Bone marrow (tissue), 2 donors: ENCODE data around the gene DDX60.
"Not testable (repeated sequence)": the region's sequence is repeated elsewhere in the genome, so short reads cannot be mapped to it uniquely, and the experiment has no call there.

Source experiments
- DNase-seq, 2 donors: peaks; one replicate each; lab custom pipeline; 2025; lab: John Stamatoyannopoulos, UW

Gene DDX60

GRCh38 chr4:168291242-168291641 is 27.3 kb downstream of the DDX60 start:
- no peak for DNase-seq

GRCh38 chr4:168285850-168286249 is 32.7 kb downstream of the DDX60 start:
- not testable (repeated sequence) for DNase-seq

- no peak for DNase-seq
Measured at GRCh38 chr4:168279556-168279955, 39.0 kb downstream of the DDX60 start.

GRCh38 chr4:168275836-168276235 is 42.7 kb downstream of the DDX60 start:
- no peak for DNase-seq

GRCh38 chr4:168274871-168275270 is 43.7 kb downstream of the DDX60 start:
- DNase-seq, result no peak

- DNase-seq, result no peak
Measured at GRCh38 chr4:168273838-168274237, 44.7 kb downstream of the DDX60 start.

GRCh38 chr4:168272488-168272887 is 46.1 kb downstream of the DDX60 start:
- no peak for DNase-seq

- no peak for DNase-seq
Measured at GRCh38 chr4:168269896-168270295, 48.7 kb downstream of the DDX60 start.

GRCh38 chr4:168265327-168265726 is 53.2 kb downstream of the DDX60 start:
- DNase-seq, result no peak

- DNase-seq, result no peak
Measured at GRCh38 chr4:168264903-168265302, 53.6 kb downstream of the DDX60 start.

GRCh38 chr4:168263039-168263438 is 55.5 kb downstream of the DDX60 start:
- DNase-seq, result no peak

- no peak for DNase-seq
Measured at GRCh38 chr4:168259096-168259495, 59.5 kb downstream of the DDX60 start.

- peak in 1 of 2 donors; percentile 71 for DNase-seq
Measured at GRCh38 chr4:168257768-168258167, 60.8 kb downstream of the DDX60 start.

GRCh38 chr4:168248176-168248710 is 70.3 kb downstream of the DDX60 start:
- DNase-seq, result no peak

GRCh38 chr4:168247603-168248002 is 70.9 kb downstream of the DDX60 start:
- DNase-seq, result no peak

- no peak for DNase-seq
Measured at GRCh38 chr4:168241953-168242352, 76.6 kb downstream of the DDX60 start.

- DNase-seq, result no peak
Measured at GRCh38 chr4:168240821-168241220, 77.7 kb downstream of the DDX60 start.

GRCh38 chr4:168221301-168221700 is 97.3 kb downstream of the DDX60 start:
- DNase-seq, result no peak

- no peak for DNase-seq
Measured at GRCh38 chr4:168220893-168221292, 97.7 kb downstream of the DDX60 start.

GRCh38 chr4:168218645-168219044 is 99.9 kb downstream of the DDX60 start:
- DNase-seq, result no peak

GRCh38 chr4:168213511-168213910 is 105.0 kb downstream of the DDX60 start:
- not testable (repeated sequence) for DNase-seq

- no peak for DNase-seq
Measured at GRCh38 chr4:168212656-168213055, 105.9 kb downstream of the DDX60 start.

- no peak for DNase-seq
Measured at GRCh38 chr4:168208957-168209614, 109.5 kb downstream of the DDX60 start.
